Naive thymus-derived CD4-positive, alpha-beta T cell (primary cell): ENCODE measurements around the gene SRRM2. TPM values are rescaled to one million over a fixed set of nuclear protein-coding genes. Genes with fewer than 3 reads are reported as not detected.
A peak's percentile ranks its signal among the peaks of the same experiment; 100 is the strongest.

ENCODE experiments used
- ATAC-seq: fragments of 150-1000 bp; cut with Tn5 transposase; 2 replicates; pipeline ENCODE4 v1.10.0; 2021; ENCODE audit warnings: mild to moderate bottlenecking, moderate library complexity
- CTCF ChIA-PET: fragments of 350-600 bp; sonication (Branson Sonifier 250); formaldehyde crosslinking; loops from one replicate; lab custom pipeline; 2021; ENCODE audit warnings: antibody characterized with exemption; lab: Charles Lee
- POLR2A ChIA-PET: fragments of 350-600 bp; sonication (Branson Sonifier 250); formaldehyde crosslinking; loops from one replicate; lab custom pipeline; 2021; ENCODE audit warnings: antibody characterized with exemption, inconsistent platforms; lab: Charles Lee
- DNase-seq, 9 donors: peaks; one replicate each; pipeline versions ENCODE4 v3.0.0 to v3.0.0-alpha.2; 2020 to 2022; ENCODE audit warnings: mixed read lengths in 1 of 9
- H3K27ac ChIP-seq: one replicate; pipeline ENCODE4 v1.7.0; 2013; ENCODE audit warnings: mild to moderate bottlenecking, low read depth, low read length, moderate library complexity
- H3K27me3 ChIP-seq, 2 donors: one replicate each; pipeline ENCODE4 v1.7.0; 2013; ENCODE audit warnings: low read length in 2 of 2, mild to moderate bottlenecking in 2 of 2, moderate library complexity in 2 of 2; ENCODE audit not compliant: control insufficient read depth in 2 of 2, insufficient read depth in 2 of 2
- H3K36me3 ChIP-seq, 3 experiments: 1 replicate in 2 of 3; 2 replicates in 1 of 3; pipeline ENCODE4 v1.7.0; 2013; ENCODE audit warnings: low read length in 3 of 3, mild to moderate bottlenecking in 3 of 3, moderate library complexity in 1 of 3; ENCODE audit not compliant: insufficient read depth in 3 of 3, control insufficient read depth in 2 of 3
- H3K4me1 ChIP-seq, 2 donors: one replicate each; pipeline ENCODE4 v1.7.0; 2013; ENCODE audit warnings: low read length in 2 of 2, mild to moderate bottlenecking in 2 of 2, moderate library complexity in 1 of 2; ENCODE audit not compliant: control insufficient read depth in 2 of 2, insufficient read depth in 2 of 2
- H3K4me3 ChIP-seq: 2 replicates; pipeline ENCODE4 v1.7.0; 2013; ENCODE audit warnings: mild to moderate bottlenecking, low read length
- H3K9me3 ChIP-seq, 3 experiments: 1 replicate in 2 of 3; 2 replicates in 1 of 3; pipeline ENCODE4 v1.7.0; 2013; ENCODE audit warnings: low read length in 3 of 3; ENCODE audit not compliant: control insufficient read depth in 2 of 3
- H3K27ac Mint-ChIP-seq, 9 donors: one replicate each; pipeline ENCODE4 v1.8.0; 2020 to 2022; ENCODE audit warnings: mixed read lengths in 9 of 9, mild to moderate bottlenecking in 8 of 9, moderate library complexity in 5 of 9, inconsistent platforms in 2 of 9
- H3K27me3 Mint-ChIP-seq, 5 donors: one replicate each; pipeline ENCODE4 v1.8.0; 2021 to 2022; ENCODE audit warnings: mixed read lengths in 5 of 5, mild to moderate bottlenecking in 1 of 5
- H3K36me3 Mint-ChIP-seq, 5 donors: one replicate each; pipeline ENCODE4 v1.8.0; 2020 to 2022; ENCODE audit warnings: mixed read lengths in 5 of 5, mild to moderate bottlenecking in 3 of 5, inconsistent platforms in 1 of 5
- H3K4me1 Mint-ChIP-seq, 7 donors: one replicate each; pipeline ENCODE4 v1.8.0; 2020 to 2022; ENCODE audit warnings: mixed read lengths in 7 of 7, mild to moderate bottlenecking in 3 of 7, inconsistent platforms in 1 of 7
- H3K4me3 Mint-ChIP-seq, 10 donors: one replicate each; pipeline ENCODE4 v1.8.0; 2020 to 2022; ENCODE audit warnings: mild to moderate bottlenecking in 10 of 10, mixed read lengths in 10 of 10, moderate library complexity in 6 of 10, inconsistent platforms in 2 of 10
- H3K9me3 Mint-ChIP-seq, 11 donors: one replicate each; pipeline ENCODE4 v1.8.0; 2020 to 2022; ENCODE audit warnings: mixed read lengths in 11 of 11, mild to moderate bottlenecking in 4 of 11, inconsistent platforms in 1 of 11, moderate library complexity in 1 of 11
- intact Hi-C, 2 donors: fragments of 100-400 bp; cut with micrococcal nuclease; formaldehyde crosslinking; loops; one replicate each; pipeline ENCODE4 v1.15.1; 2023
- polyA plus RNA-seq, 2 donors: library from polyadenylated mRNA; unstranded; fragments of 300-500 nt; fragmentation: Illumina TruSeq; gene quantifications; one replicate each; pipeline ENCODE4 v1.2.3, GENCODE V29; 2021
- total RNA-seq, 6 experiments: library from RNA in 5 of 6; stranded (reverse) in 5 of 6; gene quantifications; 1 replicate in 5 of 6; 2 replicates in 1 of 6; pipeline ENCODE4 v1.2.3 and lab custom pipeline; 2021 to 2026

The SRRM2 gene
- total and polyA plus RNA-seq, 7 experiments from 2014 or later: 52.1 to 1,259 (median 1,016) TPM

GRCh38 chr16:2816751-2817339 lies 64.4 kb downstream of the SRRM2 start, which contains the start of gene PRSS21:
PRSS21 (plus strand) TSS chr16:2817237; CDS start chr16:2817269, 32 bp downstream.
- intact Hi-C loops: no loop called here
- Histone ChIP-seq H3K27me3 (no peaks in the 10 kb centered on the region), H3K4me1 (no peaks in the 10 kb centered on the region), H3K9me3 (no peaks in the 10 kb centered on the region), H3K4me3 (no peak within 1 kb of the TSS), H3K27ac (no peak within 1 kb of the TSS), H3K36me3 (no peaks in the 10 kb centered on the region)
- peak in 6 of 9 donors; percentile 13 to 43 (median 19) for DNase-seq
- Mint-ChIP-seq H3K9me3 (no peaks in the 10 kb centered on the region), H3K27ac (peak within 1 kb of the TSS in 1 of 9 donors; percentile 58), H3K36me3 (no peaks in the 10 kb centered on the region), H3K4me1 (peaks cover 0 to 1% (median 0%) of the 10 kb centered on the region in 7 donors), H3K4me3 (peak within 1 kb of the TSS in 3 of 10 donors; percentile 16 to 59 (median 43)), H3K27me3 (peaks cover 0 to 3% (median 0%) of the 10 kb centered on the region in 5 donors)
- no peak for ATAC-seq
- ChIA-PET POLR2A (no interaction called here), CTCF (no interaction called here)

- Mint-ChIP-seq H3K27ac (peak overlapping the region in 1 of 9 donors; percentile 58), H3K4me1 (peaks cover 0 to 1% (median 0%) of the 10 kb centered on the region in 7 donors), H3K9me3 (no peaks in the 10 kb centered on the region), H3K4me3 (peak overlapping the region in 2 of 10 donors; percentile 16 to 69), H3K36me3 (no peaks in the 10 kb centered on the region), H3K27me3 (peaks cover 0 to 3% (median 0%) of the 10 kb centered on the region in 5 donors)
- Histone ChIP-seq H3K27ac (no peak overlapping the region), H3K4me3 (no peak overlapping the region), H3K9me3 (no peaks in the 10 kb centered on the region), H3K27me3 (no peaks in the 10 kb centered on the region), H3K4me1 (no peaks in the 10 kb centered on the region), H3K36me3 (no peaks in the 10 kb centered on the region)
- POLR2A ChIA-PET: interaction anchor here (0.6 kb wide), 1 partner anchor 67 kb away, joined by 3 read pairs; no protein-coding TSS in a partner anchor
- CTCF ChIA-PET: no interaction called here
- no peak for ATAC-seq
- intact Hi-C loops: no loop called here
- DNase-seq: no peak
Measured at GRCh38 chr16:2817340-2818271, 65.2 kb downstream of the SRRM2 start.

- no peak for ATAC-seq
- peaks cover 0 to 1% (median 0%) of the 10 kb centered on the region in 7 donors for H3K4me1 Mint-ChIP-seq
- CTCF ChIA-PET: no interaction called here
Measured at GRCh38 chr16:2818272-2818876, 65.9 kb downstream of the SRRM2 start.

GRCh38 chr16:2819179-2819938 lies 66.9 kb downstream of the SRRM2 start:
- no peak for DNase-seq
- ChIA-PET CTCF (no interaction called here), POLR2A (no interaction called here)
- ATAC-seq: no peak
- Histone ChIP-seq H3K4me3 (no peak overlapping the region), H3K27ac (no peak overlapping the region), H3K27me3 (no peaks in the 10 kb centered on the region), H3K36me3 (no peaks in the 10 kb centered on the region), H3K4me1 (no peaks in the 10 kb centered on the region), H3K9me3 (no peaks in the 10 kb centered on the region)
- no peaks in the 10 kb centered on the region for H3K36me3 Mint-ChIP-seq
- H3K9me3 Mint-ChIP-seq: no peaks in the 10 kb centered on the region
- H3K27ac Mint-ChIP-seq: peak overlapping the region in 1 of 9 donors; percentile 47
- no peak overlapping the region for H3K4me3 Mint-ChIP-seq
- peaks cover 0 to 6% (median 0%) of the 10 kb centered on the region in 5 donors for H3K27me3 Mint-ChIP-seq
- H3K4me1 Mint-ChIP-seq: no peaks in the 10 kb centered on the region
- intact Hi-C loops: no loop called here

More at GRCh38 chr16:2818272-2818876, 65.9 kb downstream of the SRRM2 start:
- peak overlapping the region in 3 of 10 donors; percentile 1 to 69 (median 9) for H3K4me3 Mint-ChIP-seq
- no peaks in the 10 kb centered on the region for H3K9me3 Mint-ChIP-seq
- H3K36me3 ChIP-seq: no peaks in the 10 kb centered on the region
- H3K27me3 Mint-ChIP-seq: peaks cover 0 to 6% (median 0%) of the 10 kb centered on the region in 5 donors
- H3K27me3 ChIP-seq: no peaks in the 10 kb centered on the region
- H3K36me3 Mint-ChIP-seq: no peaks in the 10 kb centered on the region
- H3K27ac ChIP-seq: no peak overlapping the region
- POLR2A ChIA-PET: interaction anchor here (0.6 kb wide), 1 partner anchor 68 kb away, joined by 3 read pairs; no protein-coding TSS in a partner anchor
- peak overlapping the region in 2 of 9 donors; percentile 47 to 51 for H3K27ac Mint-ChIP-seq
- no peak overlapping the region for H3K4me3 ChIP-seq
- intact Hi-C loops: no loop called here
- no peak for DNase-seq
- no peaks in the 10 kb centered on the region for H3K9me3 ChIP-seq
- H3K4me1 ChIP-seq: no peaks in the 10 kb centered on the region

GRCh38 chr16:2819939-2820835 lies 67.7 kb downstream of the SRRM2 start:
- Mint-ChIP-seq H3K4me1 (no peaks in the 10 kb centered on the region), H3K4me3 (no peak overlapping the region), H3K27ac (peak overlapping the region in 1 of 9 donors; percentile 47), H3K36me3 (no peaks in the 10 kb centered on the region), H3K27me3 (peaks cover 0 to 6% (median 0%) of the 10 kb centered on the region in 5 donors), H3K9me3 (no peaks in the 10 kb centered on the region)
- no peak for DNase-seq
- POLR2A ChIA-PET: no interaction called here
- H3K27me3 ChIP-seq: no peaks in the 10 kb centered on the region
- CTCF ChIA-PET: no interaction called here
- H3K9me3 ChIP-seq: no peaks in the 10 kb centered on the region
- ATAC-seq: no peak
- H3K27ac ChIP-seq: no peak overlapping the region
- H3K4me1 ChIP-seq: no peaks in the 10 kb centered on the region
- H3K36me3 ChIP-seq: no peaks in the 10 kb centered on the region
- H3K4me3 ChIP-seq: no peak overlapping the region
- intact Hi-C loops: no loop called here
